LNCaP clone FGC (cell line): Measurements from ENCODE around the gene ZNF783.

Experiments
- DNase-seq: peaks from one replicate; pipeline ENCODE4 v3.0.0-alpha.2; 2011; ENCODE audit warnings: low read depth
- H3K4me3 ChIP-seq: 2 replicates; pipeline ENCODE4 v1.5.1; 2011; ENCODE audit warnings: mild to moderate bottlenecking, low read depth, low read length, control low read depth
- CTCF ChIP-seq: IDR thresholded peaks from 2 replicates; pipeline ENCODE4 v1.5.1; 2012; ENCODE audit warnings: mild to moderate bottlenecking; ENCODE audit not compliant: control insufficient read depth, insufficient read depth; ENCODE audit errors: extremely low read depth

ZNF783 gene

GRCh38 chr7:149310113-149310836 is 48.3 kb downstream of the ZNF783 start:
- H3K4me3 ChIP-seq = no peak overlapping the region
- peak; percentile 62 for TF ChIP-seq CTCF
- peak; percentile 75 for DNase-seq

- TF ChIP-seq CTCF = no peak
- DNase-seq = no peak
- no peak overlapping the region for H3K4me3 ChIP-seq
Observed at GRCh38 chr7:149310990-149311573, 49.1 kb downstream of the ZNF783 start.

GRCh38 chr7:149313981-149314380 is 52.0 kb downstream of the ZNF783 start:
- DNase-seq = no peak
- no peak overlapping the region for H3K4me3 ChIP-seq
- TF ChIP-seq CTCF = no peak

- DNase-seq = no peak
- H3K4me3 ChIP-seq = no peak overlapping the region
- no peak for TF ChIP-seq CTCF
Observed at GRCh38 chr7:149316606-149317005, 54.6 kb downstream of the ZNF783 start.

- H3K4me3 ChIP-seq = no peak overlapping the region
- DNase-seq = no peak
- TF ChIP-seq CTCF = no peak
Observed at GRCh38 chr7:149317496-149317895, 55.5 kb downstream of the ZNF783 start.

- H3K4me3 ChIP-seq = no peak overlapping the region
- DNase-seq = no peak
- TF ChIP-seq CTCF = no peak
Observed at GRCh38 chr7:149317986-149318672, 56.1 kb downstream of the ZNF783 start.

- TF ChIP-seq CTCF = no peak
- DNase-seq = no peak
- no peak overlapping the region for H3K4me3 ChIP-seq
Observed at GRCh38 chr7:149319376-149319775, 57.4 kb downstream of the ZNF783 start.
